Liver (tissue), 3 donors: Measurements from ENCODE around the gene CASZ1.

Experiments used
- FOXA1 ChIP-seq: IDR thresholded peaks from 2 replicates; pipeline ENCODE4 v1.6.1; 2016; ENCODE audit warnings: antibody characterized with exemption
- TAF1 ChIP-seq: conservative IDR thresholded peaks from 2 replicates; pipeline ENCODE4 v1.6.1; 2016; ENCODE audit warnings: antibody characterized with exemption, mild to moderate bottlenecking
- TF ChIP-seq, protein P1 (sequence below): IDR thresholded peaks from 2 replicates; pipeline ENCODE4 v1.6.1; 2016; ENCODE audit warnings: antibody characterized with exemption
- TF ChIP-seq, protein P2 (sequence below): fragments of 150-350 bp; IDR thresholded peaks from 2 replicates; pipeline ENCODE4 v1.5.1; 2017; ENCODE audit warnings: improper control_type of control experiment, low read depth, low read length; ENCODE audit not compliant: missing input control
- TF ChIP-seq, protein P3 (sequence below): IDR thresholded peaks from 2 replicates; pipeline ENCODE4 v1.6.1; 2016; ENCODE audit warnings: antibody characterized with exemption
- donor health status: healthy.
- donor health status: healthy.

DNA sequence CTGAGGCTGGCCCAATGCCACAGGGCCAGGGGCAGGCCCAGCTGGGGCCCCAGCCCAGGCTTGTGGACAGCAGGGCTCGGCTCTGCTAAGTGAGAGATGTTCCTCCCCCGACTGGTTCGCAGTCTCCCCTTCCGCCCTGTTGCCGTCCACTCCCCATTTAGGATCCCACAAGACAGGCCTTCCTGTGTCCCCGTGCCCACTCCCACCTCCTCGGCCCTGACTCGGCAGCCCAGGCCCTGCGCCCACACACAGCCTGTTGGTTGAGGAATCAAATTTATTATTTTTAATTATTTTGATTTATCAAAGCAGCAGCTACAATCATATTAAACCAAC lies 78.4 kb downstream of the CASZ1 start:
- TF ChIP-seq, protein P1, sequence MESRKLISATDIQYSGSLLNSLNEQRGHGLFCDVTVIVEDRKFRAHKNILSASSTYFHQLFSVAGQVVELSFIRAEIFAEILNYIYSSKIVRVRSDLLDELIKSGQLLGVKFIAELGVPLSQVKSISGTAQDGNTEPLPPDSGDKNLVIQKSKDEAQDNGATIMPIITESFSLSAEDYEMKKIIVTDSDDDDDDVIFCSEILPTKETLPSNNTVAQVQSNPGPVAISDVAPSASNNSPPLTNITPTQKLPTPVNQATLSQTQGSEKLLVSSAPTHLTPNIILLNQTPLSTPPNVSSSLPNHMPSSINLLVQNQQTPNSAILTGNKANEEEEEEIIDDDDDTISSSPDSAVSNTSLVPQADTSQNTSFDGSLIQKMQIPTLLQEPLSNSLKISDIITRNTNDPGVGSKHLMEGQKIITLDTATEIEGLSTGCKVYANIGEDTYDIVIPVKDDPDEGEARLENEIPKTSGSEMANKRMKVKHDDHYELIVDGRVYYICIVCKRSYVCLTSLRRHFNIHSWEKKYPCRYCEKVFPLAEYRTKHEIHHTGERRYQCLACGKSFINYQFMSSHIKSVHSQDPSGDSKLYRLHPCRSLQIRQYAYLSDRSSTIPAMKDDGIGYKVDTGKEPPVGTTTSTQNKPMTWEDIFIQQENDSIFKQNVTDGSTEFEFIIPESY, result no peak
- TF ChIP-seq, protein P2, sequence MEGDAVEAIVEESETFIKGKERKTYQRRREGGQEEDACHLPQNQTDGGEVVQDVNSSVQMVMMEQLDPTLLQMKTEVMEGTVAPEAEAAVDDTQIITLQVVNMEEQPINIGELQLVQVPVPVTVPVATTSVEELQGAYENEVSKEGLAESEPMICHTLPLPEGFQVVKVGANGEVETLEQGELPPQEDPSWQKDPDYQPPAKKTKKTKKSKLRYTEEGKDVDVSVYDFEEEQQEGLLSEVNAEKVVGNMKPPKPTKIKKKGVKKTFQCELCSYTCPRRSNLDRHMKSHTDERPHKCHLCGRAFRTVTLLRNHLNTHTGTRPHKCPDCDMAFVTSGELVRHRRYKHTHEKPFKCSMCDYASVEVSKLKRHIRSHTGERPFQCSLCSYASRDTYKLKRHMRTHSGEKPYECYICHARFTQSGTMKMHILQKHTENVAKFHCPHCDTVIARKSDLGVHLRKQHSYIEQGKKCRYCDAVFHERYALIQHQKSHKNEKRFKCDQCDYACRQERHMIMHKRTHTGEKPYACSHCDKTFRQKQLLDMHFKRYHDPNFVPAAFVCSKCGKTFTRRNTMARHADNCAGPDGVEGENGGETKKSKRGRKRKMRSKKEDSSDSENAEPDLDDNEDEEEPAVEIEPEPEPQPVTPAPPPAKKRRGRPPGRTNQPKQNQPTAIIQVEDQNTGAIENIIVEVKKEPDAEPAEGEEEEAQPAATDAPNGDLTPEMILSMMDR, result no peak
- TF ChIP-seq TAF1, result no peak
- TF ChIP-seq, protein P3, sequence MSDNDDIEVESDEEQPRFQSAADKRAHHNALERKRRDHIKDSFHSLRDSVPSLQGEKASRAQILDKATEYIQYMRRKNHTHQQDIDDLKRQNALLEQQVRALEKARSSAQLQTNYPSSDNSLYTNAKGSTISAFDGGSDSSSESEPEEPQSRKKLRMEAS, result no peak
- no peak for TF ChIP-seq FOXA1
